Astrocyte of the hippocampus (primary cell): ENCODE results near the gene ANKRD45.
A peak's percentile ranks its signal among the peaks of the same experiment; 100 is the strongest.
"Not testable (repeated sequence)": the region's sequence is repeated elsewhere in the genome, so short reads cannot be mapped to it uniquely, and the experiment has no call there.

Source experiments
- DNase-seq: peaks from one replicate; pipeline ENCODE4 v3.0.0; 2011; ENCODE audit warnings: low read depth, low spot score

The ANKRD45 gene

GRCh38 chr1:173642450-173643139, 27.1 kb downstream of the ANKRD45 start:
- DNase-seq = not testable (repeated sequence)

- DNase-seq = no peak
Observed at GRCh38 chr1:173639102-173639501, 30.5 kb downstream of the ANKRD45 start.

GRCh38 chr1:173638043-173639021, 31.3 kb downstream of the ANKRD45 start:
- DNase-seq = no peak

GRCh38 chr1:173637236-173638042, 32.2 kb downstream of the ANKRD45 start:
- peak; percentile 3 for DNase-seq

GRCh38 chr1:173635116-173635515, 34.5 kb downstream of the ANKRD45 start, which contains the start of gene TEX50:
TSS of gene TEX50 (plus strand) at chr1:173635338. CDS start at chr1:173635522, 184 bp downstream.
- DNase-seq = no peak

- DNase-seq = no peak
Observed at GRCh38 chr1:173628888-173629287, 40.8 kb downstream of the ANKRD45 start.

GRCh38 chr1:173627269-173627668, 42.4 kb downstream of the ANKRD45 start:
- no peak for DNase-seq

- DNase-seq = no peak
Observed at GRCh38 chr1:173616859-173617258, 52.8 kb downstream of the ANKRD45 start.

GRCh38 chr1:173613086-173613485, 56.6 kb downstream of the ANKRD45 start:
- not testable (repeated sequence) for DNase-seq

GRCh38 chr1:173608503-173609216, 61.0 kb downstream of the ANKRD45 start:
- no peak for DNase-seq

- no peak for DNase-seq
Observed at GRCh38 chr1:173603056-173603591, 66.5 kb downstream of the ANKRD45 start, which contains the start of gene SLC9C2. TSS of gene SLC9C2 (minus strand) at chr1:173603072. CDS start at chr1:173601776, 1,296 bp downstream.

- no peak for DNase-seq
Observed at GRCh38 chr1:173601588-173601987, 68.1 kb downstream of the ANKRD45 start.

GRCh38 chr1:173596097-173596825, 73.4 kb downstream of the ANKRD45 start:
- no peak for DNase-seq

- DNase-seq = not testable (repeated sequence)
Observed at GRCh38 chr1:173591138-173591537, 78.5 kb downstream of the ANKRD45 start.

GRCh38 chr1:173590557-173590956, 79.1 kb downstream of the ANKRD45 start:
- DNase-seq = no peak

GRCh38 chr1:173581383-173582079, 88.1 kb downstream of the ANKRD45 start:
- DNase-seq = no peak

GRCh38 chr1:173580658-173581057, 89.0 kb downstream of the ANKRD45 start:
- DNase-seq = no peak

GRCh38 chr1:173580071-173580470, 89.6 kb downstream of the ANKRD45 start:
- DNase-seq = no peak

GRCh38 chr1:173573596-173573995, 96.1 kb downstream of the ANKRD45 start:
- DNase-seq = no peak
